HCEC 1CT (cell line): Measurements from ENCODE around the gene GSTM2.

ENCODE experiments used
- DNase-seq: peaks from one replicate; pipeline ENCODE4 v3.0.0-alpha.2; 2017

Gene GSTM2

GRCh38 chr1:109630081-109630897 is 37.6 kb upstream of the GSTM2 start:
- DNase-seq: no peak

GRCh38 chr1:109630898-109631512 is 36.9 kb upstream of the GSTM2 start:
- DNase-seq: no peak

- DNase-seq: no peak
Observed at GRCh38 chr1:109631513-109632505, 36.0 kb upstream of the GSTM2 start.

GRCh38 chr1:109632671-109633346 is 35.0 kb upstream of the GSTM2 start:
- DNase-seq: no peak

GRCh38 chr1:109634292-109634691 is 33.6 kb upstream of the GSTM2 start:
- no peak for DNase-seq

- DNase-seq: no peak
Observed at GRCh38 chr1:109634771-109635750, 32.8 kb upstream of the GSTM2 start.

- DNase-seq: no peak
Observed at GRCh38 chr1:109635862-109636200, 32.0 kb upstream of the GSTM2 start.

- peak; percentile 46 for DNase-seq
Observed at GRCh38 chr1:109636201-109636952, 31.5 kb upstream of the GSTM2 start.

- DNase-seq: no peak
Observed at GRCh38 chr1:109637446-109637845, 30.4 kb upstream of the GSTM2 start.

- DNase-seq: no peak
Observed at GRCh38 chr1:109639063-109639840, 28.6 kb upstream of the GSTM2 start.

GRCh38 chr1:109639841-109640184 is 28.0 kb upstream of the GSTM2 start:
- DNase-seq: no peak

GRCh38 chr1:109640285-109640865 is 27.5 kb upstream of the GSTM2 start:
- peak; percentile 32 for DNase-seq

GRCh38 chr1:109641078-109641740 is 26.6 kb upstream of the GSTM2 start:
- no peak for DNase-seq

- no peak for DNase-seq
Observed at GRCh38 chr1:109641861-109642260, 26.0 kb upstream of the GSTM2 start.

- peak; percentile 19 for DNase-seq
Observed at GRCh38 chr1:109642626-109643025, 25.2 kb upstream of the GSTM2 start.

GRCh38 chr1:109643385-109644230 is 24.2 kb upstream of the GSTM2 start:
- DNase-seq: peak; percentile 53

GRCh38 chr1:109644670-109645069 is 23.2 kb upstream of the GSTM2 start:
- no peak for DNase-seq

GRCh38 chr1:109649491-109649914 is 18.4 kb upstream of the GSTM2 start:
- peak; percentile 57 for DNase-seq
